HG03575 (cell line): ENCODE measurements around the gene NME3.

Source experiments
- ATAC-seq: cut with Tn5 transposase; IDR thresholded peaks from one replicate; pipeline ENCODE4 v1.9.1; 2021; ENCODE audit not compliant: unreplicated experiment, insufficient number of reproducible peaks, low FRiP score; ENCODE audit errors: extremely low read depth

NME3 gene

GRCh38 chr16:1773703-1774447 is 2.5 kb upstream of the NME3 start:
- no peak for ATAC-seq

- ATAC-seq, result no peak
These were observed 1.8 kb upstream of the NME3 start, which contains the start of gene MRPS34 for GRCh38 chr16:1772908-1773702. MRPS34 (minus strand) TSS chr16:1773134; CDS start chr16:1773119, 15 bp downstream.

GRCh38 chr16:1772362-1772907 is 1.1 kb upstream of the NME3 start, which contains the start of gene EME2:
EME2 (plus strand) TSS chr16:1772810; CDS start chr16:1773228, 418 bp downstream.
- ATAC-seq, result no peak

GRCh38 chr16:1771864-1772361 is 570 bp upstream of the NME3 start:
- ATAC-seq, result no peak

- ATAC-seq, result no peak
These were observed 785 bp downstream of the NME3 start for GRCh38 chr16:1770328-1771187.

- ATAC-seq, result no peak
These were observed 1.7 kb downstream of the NME3 start for GRCh38 chr16:1769402-1770300.

GRCh38 chr16:1768767-1769401 is 2.5 kb downstream of the NME3 start:
- no peak for ATAC-seq

- ATAC-seq, result no peak
These were observed 3.1 kb downstream of the NME3 start for GRCh38 chr16:1768061-1768766.

GRCh38 chr16:1767116-1767994 is 4.0 kb downstream of the NME3 start:
- no peak for ATAC-seq

- no peak for ATAC-seq
These were observed 4.6 kb downstream of the NME3 start for GRCh38 chr16:1766701-1767100.

GRCh38 chr16:1766231-1766630 is 5.1 kb downstream of the NME3 start:
- no peak for ATAC-seq

- ATAC-seq, result no peak
These were observed 5.5 kb downstream of the NME3 start for GRCh38 chr16:1765826-1766225.

GRCh38 chr16:1764971-1765370 is 6.4 kb downstream of the NME3 start:
- ATAC-seq, result no peak

GRCh38 chr16:1763521-1764511 is 7.5 kb downstream of the NME3 start:
- no peak for ATAC-seq
